Transverse colon (tissue), 4 donors: ENCODE results near the gene TMOD1.

Source experiments
- POLR2AphosphoS5 ChIP-seq, 3 donors: sonication (generic); formaldehyde crosslinking; IDR thresholded peaks; one replicate each; pipeline ENCODE4 v1.6.1; 2016; ENCODE audit warnings: antibody characterized with exemption in 3 of 3
- TF ChIP-seq, protein P1 (sequence below), 5 experiments: fragments of 200-600 bp in 3 of 5; fragments of 450-650 bp in 2 of 5; sonication (generic) in 3 of 5; IDR thresholded peaks; 1 replicate in 2 of 5; 2 replicates in 3 of 5; pipeline ENCODE4 v1.5.1; 2016 to 2017; ENCODE audit warnings: antibody characterized with exemption in 5 of 5, inconsistent platforms in 3 of 5, mild to moderate bottlenecking in 2 of 5, moderate library complexity in 1 of 5

GRCh38 chr9:97550386-97550785, 48.9 kb downstream of the TMOD1 start:
- TF ChIP-seq, protein P1, sequence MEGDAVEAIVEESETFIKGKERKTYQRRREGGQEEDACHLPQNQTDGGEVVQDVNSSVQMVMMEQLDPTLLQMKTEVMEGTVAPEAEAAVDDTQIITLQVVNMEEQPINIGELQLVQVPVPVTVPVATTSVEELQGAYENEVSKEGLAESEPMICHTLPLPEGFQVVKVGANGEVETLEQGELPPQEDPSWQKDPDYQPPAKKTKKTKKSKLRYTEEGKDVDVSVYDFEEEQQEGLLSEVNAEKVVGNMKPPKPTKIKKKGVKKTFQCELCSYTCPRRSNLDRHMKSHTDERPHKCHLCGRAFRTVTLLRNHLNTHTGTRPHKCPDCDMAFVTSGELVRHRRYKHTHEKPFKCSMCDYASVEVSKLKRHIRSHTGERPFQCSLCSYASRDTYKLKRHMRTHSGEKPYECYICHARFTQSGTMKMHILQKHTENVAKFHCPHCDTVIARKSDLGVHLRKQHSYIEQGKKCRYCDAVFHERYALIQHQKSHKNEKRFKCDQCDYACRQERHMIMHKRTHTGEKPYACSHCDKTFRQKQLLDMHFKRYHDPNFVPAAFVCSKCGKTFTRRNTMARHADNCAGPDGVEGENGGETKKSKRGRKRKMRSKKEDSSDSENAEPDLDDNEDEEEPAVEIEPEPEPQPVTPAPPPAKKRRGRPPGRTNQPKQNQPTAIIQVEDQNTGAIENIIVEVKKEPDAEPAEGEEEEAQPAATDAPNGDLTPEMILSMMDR (IDR thresholded peaks at IDR 0.05): no peak
- no peak for TF ChIP-seq POLR2AphosphoS5 (IDR thresholded peaks at IDR 0.05)
